IPS-NIHi11 (cell line): Measurements from ENCODE around the gene OR2H1.
"Not testable (repeated sequence)": the region's sequence is repeated elsewhere in the genome, so short reads cannot be mapped to it uniquely, and the experiment has no call there.

ENCODE experiments used
- DNase-seq: peaks from one replicate; pipeline ENCODE4 v3.0.0; 2012; ENCODE audit warnings: mixed read lengths, low spot score

Gene OR2H1

GRCh38 chr6:29456971-29457370 is at the start of gene OR2H1, which contains the start of gene OR11A1:
OR2H1 (plus strand) TSS chr6:29457155; CDS start chr6:29461770, 4,615 bp downstream.
OR11A1 (minus strand) TSS chr6:29457071; CDS start chr6:29427641, 29,430 bp downstream.
- DNase-seq: no peak

GRCh38 chr6:29414588-29414987 is 42.4 kb upstream of the OR2H1 start, which contains the start of gene OR12D1:
OR12D1 (plus strand) TSS chr6:29414928.
- no peak for DNase-seq

- no peak for DNase-seq
Measured at GRCh38 chr6:29419516-29419915, 37.4 kb upstream of the OR2H1 start.

- no peak for DNase-seq
Measured at GRCh38 chr6:29424168-29424567, 32.8 kb upstream of the OR2H1 start.

GRCh38 chr6:29424575-29424974 is 32.4 kb upstream of the OR2H1 start:
- no peak for DNase-seq

GRCh38 chr6:29425075-29425474 is 31.9 kb upstream of the OR2H1 start:
- DNase-seq: no peak

GRCh38 chr6:29426654-29427053 is 30.3 kb upstream of the OR2H1 start:
- DNase-seq: no peak

- DNase-seq: not testable (repeated sequence)
Measured at GRCh38 chr6:29436730-29437129, 20.2 kb upstream of the OR2H1 start.

- no peak for DNase-seq
Measured at GRCh38 chr6:29439006-29439405, 17.9 kb upstream of the OR2H1 start, which contains the start of gene OR10C1. OR10C1 (plus strand) TSS chr6:29439306; CDS start chr6:29440016, 710 bp downstream.

- DNase-seq: no peak
Measured at GRCh38 chr6:29442719-29443118, 14.2 kb upstream of the OR2H1 start.

GRCh38 chr6:29444031-29444430 is 12.9 kb upstream of the OR2H1 start:
- not testable (repeated sequence) for DNase-seq

GRCh38 chr6:29447670-29448069 is 9.3 kb upstream of the OR2H1 start:
- peak; percentile 67 for DNase-seq

GRCh38 chr6:29451471-29452193 is 5.3 kb upstream of the OR2H1 start:
- no peak for DNase-seq

- no peak for DNase-seq
Measured at GRCh38 chr6:29461021-29461814, 4.3 kb downstream of the OR2H1 start.

GRCh38 chr6:29462022-29462421 is 5.1 kb downstream of the OR2H1 start:
- DNase-seq: no peak

GRCh38 chr6:29465279-29465678 is 8.3 kb downstream of the OR2H1 start:
- DNase-seq: no peak

- no peak for DNase-seq
Measured at GRCh38 chr6:29465801-29466200, 8.8 kb downstream of the OR2H1 start.

GRCh38 chr6:29466241-29466640 is 9.3 kb downstream of the OR2H1 start:
- DNase-seq: no peak

- no peak for DNase-seq
Measured at GRCh38 chr6:29474996-29475395, 18.0 kb downstream of the OR2H1 start.

GRCh38 chr6:29477923-29478450 is 21.0 kb downstream of the OR2H1 start:
- DNase-seq: no peak

GRCh38 chr6:29478740-29479139 is 21.8 kb downstream of the OR2H1 start:
- DNase-seq: no peak

GRCh38 chr6:29479560-29479959 is 22.6 kb downstream of the OR2H1 start:
- DNase-seq: no peak

- DNase-seq: no peak
Measured at GRCh38 chr6:29483186-29483585, 26.2 kb downstream of the OR2H1 start.
